Measurements from ENCODE around the gene VPS26A.

VPS26A gene

DNA sequence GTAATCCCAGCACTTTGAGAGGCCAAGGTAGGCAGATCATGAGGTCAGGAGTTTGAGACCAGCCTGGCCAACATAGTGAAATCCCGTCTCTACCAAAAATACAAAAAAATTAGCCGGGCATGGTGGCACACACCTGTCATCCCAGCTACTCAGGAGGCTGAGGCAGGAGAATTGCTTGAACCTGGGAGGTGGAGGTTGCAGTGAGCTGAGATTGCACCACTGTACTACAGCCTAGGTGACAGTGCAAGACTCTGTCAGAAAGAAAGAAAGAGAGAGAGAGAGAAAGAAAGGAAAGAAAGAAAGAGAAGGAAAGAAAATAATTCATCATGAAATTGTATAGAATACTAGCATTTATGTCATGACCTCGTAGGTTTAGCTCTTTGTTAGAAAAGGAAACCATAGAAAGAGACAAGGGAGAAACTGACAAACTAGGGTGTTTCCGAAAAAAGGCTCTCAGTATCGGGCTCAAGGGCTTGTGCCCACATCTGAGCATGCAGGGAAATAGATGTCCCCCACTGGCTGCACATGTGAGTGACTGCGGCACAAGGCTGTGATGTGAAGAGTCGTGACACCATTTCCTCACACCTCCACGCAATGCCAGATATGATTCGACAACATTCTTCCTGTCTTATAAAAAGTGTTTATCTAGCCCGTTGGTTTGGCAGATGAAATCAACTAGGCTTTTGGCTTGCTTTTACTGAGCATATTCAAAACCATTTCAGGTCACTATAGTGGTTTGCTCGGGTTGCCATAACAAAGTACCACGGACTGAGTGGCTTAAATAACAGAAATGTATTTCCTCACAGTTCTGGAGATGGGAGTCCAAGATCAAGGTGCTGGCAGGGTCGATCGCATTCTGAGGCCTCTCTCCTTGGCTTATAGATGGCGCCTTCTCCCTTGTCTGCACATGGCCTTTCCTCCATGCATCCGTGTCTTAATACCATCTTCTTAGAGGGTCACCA is 34.1 kb upstream of the VPS26A start:
- H3K27me3 ChIP-seq (replicated peaks; ENCODE audit: control insufficient read depth, insufficient read depth, low read length, poor library complexity, severe bottlenecking) = no peaks in the 10 kb centered on the region
- no peaks in the 10 kb centered on the region for H3K9me3 ChIP-seq (ENCODE audit: control insufficient read depth, low read length)
- peak overlapping the region; percentile 69 for H3K4me3 ChIP-seq (ENCODE audit: insufficient read depth, low read depth, low read length, poor library complexity, severe bottlenecking)
- DNase-seq = peak; percentile 74 to 83 (median 75)
- peaks cover 32% of the 10 kb centered on the region for H3K4me1 ChIP-seq (ENCODE audit: control insufficient read depth, insufficient read depth, low read length, poor library complexity, severe bottlenecking)
- H3K27ac ChIP-seq (ENCODE audit: insufficient read depth, low read length, poor library complexity, severe bottlenecking) = peak overlapping the region; percentile 98
- no peaks in the 10 kb centered on the region for H3K36me3 ChIP-seq (ENCODE audit: control insufficient read depth, insufficient read depth, low read length)

DNA sequence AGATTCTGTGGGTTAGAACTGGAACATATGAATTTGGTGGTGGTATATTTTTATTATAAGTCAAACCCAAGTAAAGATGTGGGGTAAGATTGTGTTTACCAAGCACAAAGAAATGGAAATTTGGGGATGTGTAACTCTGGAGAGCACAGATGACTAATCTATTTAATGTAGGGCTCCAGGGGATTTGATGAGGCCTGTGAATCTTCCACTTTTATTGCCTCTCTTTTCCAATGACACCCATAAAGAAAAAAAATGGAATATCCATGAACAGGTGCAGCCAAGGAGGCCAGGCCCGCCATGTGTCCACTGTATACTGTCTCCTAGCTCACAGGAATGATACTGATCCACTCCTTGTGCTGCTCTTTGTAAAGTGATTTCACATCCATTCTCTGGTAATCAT is 33.3 kb upstream of the VPS26A start:
- no peaks in the 10 kb centered on the region for H3K36me3 ChIP-seq (ENCODE audit: control insufficient read depth, insufficient read depth, low read length)
- no peaks in the 10 kb centered on the region for H3K9me3 ChIP-seq (ENCODE audit: control insufficient read depth, low read length)
- peak overlapping the region; percentile 98 for H3K27ac ChIP-seq (ENCODE audit: insufficient read depth, low read length, poor library complexity, severe bottlenecking)
- peak overlapping the region; percentile 31 for H3K4me3 ChIP-seq (ENCODE audit: insufficient read depth, low read depth, low read length, poor library complexity, severe bottlenecking)
- no peak for DNase-seq
- H3K27me3 ChIP-seq (replicated peaks; ENCODE audit: control insufficient read depth, insufficient read depth, low read length, poor library complexity, severe bottlenecking) = no peaks in the 10 kb centered on the region
- H3K4me1 ChIP-seq (ENCODE audit: control insufficient read depth, insufficient read depth, low read length, poor library complexity, severe bottlenecking) = peaks cover 32% of the 10 kb centered on the region

DNA sequence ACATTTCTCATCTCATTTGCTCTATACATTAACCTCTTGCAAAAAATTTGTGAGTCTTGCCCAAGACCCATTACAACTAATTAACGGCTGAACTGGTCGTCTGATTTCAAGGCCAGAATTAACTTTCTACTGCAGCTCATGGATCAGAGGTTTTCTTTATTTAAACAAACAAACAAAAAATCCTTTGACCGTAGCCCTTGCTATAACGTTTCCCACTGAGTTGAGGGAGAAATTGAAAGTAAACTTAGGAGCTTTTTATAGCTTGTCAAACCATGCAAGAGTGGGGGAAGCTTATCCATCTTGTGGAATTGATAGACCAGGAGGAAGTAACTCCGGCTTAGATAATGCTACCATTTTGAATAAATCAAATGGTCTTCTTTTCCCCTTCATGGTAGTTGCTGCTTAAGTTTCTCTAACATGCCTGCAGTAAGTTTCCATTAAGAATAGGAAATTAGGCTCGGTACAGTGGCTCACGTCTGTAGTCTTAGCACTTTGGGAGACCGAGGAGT is 32.8 kb upstream of the VPS26A start:
- H3K36me3 ChIP-seq (ENCODE audit: control insufficient read depth, insufficient read depth, low read length) = no peaks in the 10 kb centered on the region
- no peaks in the 10 kb centered on the region for H3K9me3 ChIP-seq (ENCODE audit: control insufficient read depth, low read length)
- peak overlapping the region; percentile 31 for H3K4me3 ChIP-seq (ENCODE audit: insufficient read depth, low read depth, low read length, poor library complexity, severe bottlenecking)
- H3K27me3 ChIP-seq (replicated peaks; ENCODE audit: control insufficient read depth, insufficient read depth, low read length, poor library complexity, severe bottlenecking) = no peaks in the 10 kb centered on the region
- peak overlapping the region; percentile 98 for H3K27ac ChIP-seq (ENCODE audit: insufficient read depth, low read length, poor library complexity, severe bottlenecking)
- peaks cover 27% of the 10 kb centered on the region for H3K4me1 ChIP-seq (ENCODE audit: control insufficient read depth, insufficient read depth, low read length, poor library complexity, severe bottlenecking)
- no peak for DNase-seq

DNA sequence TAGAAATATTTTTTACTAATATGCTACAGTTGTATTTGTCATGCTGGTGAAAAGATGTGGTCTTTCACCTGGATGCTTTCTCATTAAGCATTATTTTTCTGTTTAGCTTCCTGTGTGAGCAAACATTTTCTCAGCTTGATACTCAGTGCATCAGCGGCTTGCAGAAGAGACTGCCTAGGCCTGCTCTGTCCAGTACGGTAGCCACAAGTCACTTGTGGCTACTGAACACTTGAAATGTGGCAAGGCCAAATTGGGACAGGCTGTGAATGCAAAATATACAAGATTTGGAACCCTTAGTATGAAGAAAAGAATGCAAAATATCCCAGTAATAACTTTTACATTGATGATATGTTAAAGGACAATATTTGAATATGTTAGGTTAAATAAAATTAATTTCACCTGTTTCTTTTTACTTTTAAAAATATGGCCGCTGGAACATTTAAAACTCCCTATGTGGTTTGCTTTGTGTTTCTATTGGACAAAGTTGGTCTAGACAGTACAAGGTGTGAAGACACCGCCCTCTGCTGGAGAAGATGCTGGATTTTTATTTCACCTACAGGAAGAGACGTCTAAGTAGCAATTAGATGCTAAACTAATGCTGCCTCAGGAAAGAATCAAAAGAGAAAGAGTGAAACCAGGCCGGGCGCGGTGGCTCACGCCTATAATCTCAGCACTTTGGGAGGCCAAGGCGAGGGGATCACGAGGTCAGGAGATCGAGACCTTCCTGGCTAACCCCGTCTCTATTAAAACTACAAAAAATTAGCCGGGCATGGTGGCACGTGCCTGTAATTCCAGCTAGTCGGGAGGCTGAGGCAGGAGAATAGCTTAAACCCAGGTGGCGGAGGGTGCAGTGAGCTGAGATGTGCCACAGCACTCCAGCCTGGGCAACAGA is 30.8 kb upstream of the VPS26A start:
- H3K4me1 ChIP-seq (ENCODE audit: control insufficient read depth, insufficient read depth, low read length, poor library complexity, severe bottlenecking) = peaks cover 25% of the 10 kb centered on the region
- H3K4me3 ChIP-seq (ENCODE audit: insufficient read depth, low read depth, low read length, poor library complexity, severe bottlenecking) = no peak overlapping the region
- H3K27me3 ChIP-seq (replicated peaks; ENCODE audit: control insufficient read depth, insufficient read depth, low read length, poor library complexity, severe bottlenecking) = no peaks in the 10 kb centered on the region
- peaks cover 11% of the 10 kb centered on the region for H3K36me3 ChIP-seq (ENCODE audit: control insufficient read depth, insufficient read depth, low read length)
- H3K9me3 ChIP-seq (ENCODE audit: control insufficient read depth, low read length) = no peaks in the 10 kb centered on the region
- DNase-seq = peak; percentile 60 to 82 (median 68)
- peak overlapping the region; percentile 28 for H3K27ac ChIP-seq (ENCODE audit: insufficient read depth, low read length, poor library complexity, severe bottlenecking)

DNA sequence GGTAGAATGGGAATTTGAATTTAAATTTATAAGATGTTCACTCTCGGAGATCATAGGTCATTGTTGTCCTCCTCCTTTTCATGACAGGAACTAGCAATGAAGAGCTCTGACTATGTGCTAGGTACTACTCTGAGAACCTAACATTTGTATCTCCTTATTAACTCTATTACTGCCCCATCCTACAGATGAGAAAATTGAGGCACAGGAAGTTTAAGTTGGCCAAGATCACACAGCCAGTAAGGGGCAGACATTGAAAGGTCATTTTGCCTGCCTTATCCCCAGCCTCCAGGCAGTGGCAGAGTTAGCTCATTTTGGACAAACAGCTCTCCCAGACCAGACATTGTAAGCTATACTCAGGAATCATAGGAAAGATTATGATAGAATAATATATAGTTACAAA is 30.0 kb upstream of the VPS26A start:
- Histone ChIP-seq H3K9me3 (ENCODE audit: control insufficient read depth, low read length) (no peaks in the 10 kb centered on the region), H3K4me3 (ENCODE audit: insufficient read depth, low read depth, low read length, poor library complexity, severe bottlenecking) (no peak overlapping the region), H3K27me3 (replicated peaks; ENCODE audit: control insufficient read depth, insufficient read depth, low read length, poor library complexity, severe bottlenecking) (no peaks in the 10 kb centered on the region), H3K4me1 (ENCODE audit: control insufficient read depth, insufficient read depth, low read length, poor library complexity, severe bottlenecking) (peaks cover 25% of the 10 kb centered on the region), H3K36me3 (ENCODE audit: control insufficient read depth, insufficient read depth, low read length) (peaks cover 18% of the 10 kb centered on the region), H3K27ac (ENCODE audit: insufficient read depth, low read length, poor library complexity, severe bottlenecking) (no peak overlapping the region)
- DNase-seq = no peak

DNA sequence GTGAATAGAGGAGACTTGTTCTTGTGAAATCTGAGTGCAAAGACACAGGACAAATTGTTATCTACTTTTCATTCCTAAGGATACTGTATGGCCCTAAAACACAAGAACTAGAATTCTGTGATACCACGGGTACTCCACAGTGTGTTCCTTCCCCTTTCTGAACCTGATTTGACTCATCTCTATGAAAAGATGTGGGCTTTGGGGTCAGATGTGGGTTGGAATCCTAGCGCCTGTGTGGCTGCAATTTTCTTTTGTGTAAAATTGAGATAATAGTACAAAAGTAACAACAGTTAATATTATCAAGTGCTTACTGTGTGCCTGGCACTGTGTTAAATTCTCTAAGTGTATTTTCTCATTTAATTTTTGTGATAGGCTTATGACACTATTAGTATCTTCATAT is 27.9 kb upstream of the VPS26A start:
- DNase-seq = no peak
- H3K36me3 ChIP-seq (ENCODE audit: control insufficient read depth, insufficient read depth, low read length) = peaks cover 28% of the 10 kb centered on the region
- no peaks in the 10 kb centered on the region for H3K27me3 ChIP-seq (replicated peaks; ENCODE audit: control insufficient read depth, insufficient read depth, low read length, poor library complexity, severe bottlenecking)
- H3K4me3 ChIP-seq (ENCODE audit: insufficient read depth, low read depth, low read length, poor library complexity, severe bottlenecking) = no peak overlapping the region
- H3K27ac ChIP-seq (ENCODE audit: insufficient read depth, low read length, poor library complexity, severe bottlenecking) = no peak overlapping the region
- H3K9me3 ChIP-seq (ENCODE audit: control insufficient read depth, low read length) = no peaks in the 10 kb centered on the region
- H3K4me1 ChIP-seq (ENCODE audit: control insufficient read depth, insufficient read depth, low read length, poor library complexity, severe bottlenecking) = peaks cover 10% of the 10 kb centered on the region

DNA sequence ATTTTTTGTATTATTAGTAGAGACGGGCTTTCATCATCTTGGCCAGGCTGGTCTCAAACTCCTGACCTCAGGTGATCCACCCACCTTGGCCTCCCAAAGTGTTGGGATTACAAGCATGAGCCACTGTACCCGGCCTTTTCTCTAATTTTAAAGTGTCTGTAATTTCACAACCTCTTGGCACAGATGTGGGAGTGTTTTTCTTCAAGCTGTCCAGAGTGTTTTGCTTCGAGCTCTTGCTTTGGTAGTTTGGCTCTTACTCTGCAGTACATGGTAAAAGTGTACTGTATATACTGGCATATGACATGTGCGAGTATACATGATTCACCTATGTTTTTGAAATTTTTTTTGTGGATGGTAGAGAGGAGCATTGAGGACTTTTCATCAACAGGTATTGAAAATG is 26.2 kb upstream of the VPS26A start:
- Histone ChIP-seq H3K4me3 (ENCODE audit: insufficient read depth, low read depth, low read length, poor library complexity, severe bottlenecking) (no peak overlapping the region), H3K27me3 (replicated peaks; ENCODE audit: control insufficient read depth, insufficient read depth, low read length, poor library complexity, severe bottlenecking) (no peaks in the 10 kb centered on the region), H3K27ac (ENCODE audit: insufficient read depth, low read length, poor library complexity, severe bottlenecking) (no peak overlapping the region), H3K4me1 (ENCODE audit: control insufficient read depth, insufficient read depth, low read length, poor library complexity, severe bottlenecking) (peaks cover 3% of the 10 kb centered on the region), H3K36me3 (ENCODE audit: control insufficient read depth, insufficient read depth, low read length) (peaks cover 41% of the 10 kb centered on the region), H3K9me3 (ENCODE audit: control insufficient read depth, low read length) (no peaks in the 10 kb centered on the region)
- no peak for DNase-seq

DNA sequence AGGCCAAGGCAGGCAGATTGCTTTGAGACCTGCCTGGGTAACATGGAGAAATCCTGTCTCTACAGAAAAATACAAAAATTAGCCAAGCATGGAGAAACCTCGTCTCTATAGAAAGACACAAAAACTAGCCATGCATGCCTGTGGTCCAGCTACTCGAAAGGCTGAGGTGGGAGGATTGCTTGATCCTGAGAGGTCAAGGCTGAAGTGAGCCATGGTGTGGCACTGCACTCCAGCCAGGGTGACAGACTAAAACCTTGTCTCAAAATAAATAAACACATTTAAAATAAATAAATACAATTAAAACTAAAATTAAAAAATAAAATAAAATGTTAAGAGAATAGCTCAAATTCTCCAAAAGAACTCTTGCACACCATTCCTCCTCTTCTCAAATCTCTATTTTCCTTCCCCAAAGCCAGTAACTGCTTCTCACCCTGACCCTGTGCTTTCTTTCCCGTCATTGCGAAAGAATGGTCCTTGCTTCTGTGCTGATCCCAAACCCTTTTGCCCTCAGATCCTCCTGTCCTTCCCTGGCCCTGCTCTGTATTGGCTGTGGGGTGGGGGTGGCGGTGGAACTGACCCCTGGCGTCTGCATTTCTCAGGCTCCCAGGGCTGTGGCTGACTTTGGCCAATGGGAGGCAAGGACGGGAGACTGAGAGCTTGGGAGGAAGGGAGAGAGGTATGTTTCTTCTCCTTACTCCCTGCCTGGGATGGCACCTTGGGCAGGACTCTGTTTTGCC is 23.7 kb upstream of the VPS26A start:
- Histone ChIP-seq H3K4me1 (ENCODE audit: control insufficient read depth, insufficient read depth, low read length, poor library complexity, severe bottlenecking) (peaks cover 3% of the 10 kb centered on the region), H3K36me3 (ENCODE audit: control insufficient read depth, insufficient read depth, low read length) (peaks cover 59% of the 10 kb centered on the region), H3K27me3 (replicated peaks; ENCODE audit: control insufficient read depth, insufficient read depth, low read length, poor library complexity, severe bottlenecking) (no peaks in the 10 kb centered on the region), H3K4me3 (ENCODE audit: insufficient read depth, low read depth, low read length, poor library complexity, severe bottlenecking) (no peak overlapping the region), H3K9me3 (ENCODE audit: control insufficient read depth, low read length) (no peaks in the 10 kb centered on the region), H3K27ac (ENCODE audit: insufficient read depth, low read length, poor library complexity, severe bottlenecking) (no peak overlapping the region)
- DNase-seq = no peak

DNA sequence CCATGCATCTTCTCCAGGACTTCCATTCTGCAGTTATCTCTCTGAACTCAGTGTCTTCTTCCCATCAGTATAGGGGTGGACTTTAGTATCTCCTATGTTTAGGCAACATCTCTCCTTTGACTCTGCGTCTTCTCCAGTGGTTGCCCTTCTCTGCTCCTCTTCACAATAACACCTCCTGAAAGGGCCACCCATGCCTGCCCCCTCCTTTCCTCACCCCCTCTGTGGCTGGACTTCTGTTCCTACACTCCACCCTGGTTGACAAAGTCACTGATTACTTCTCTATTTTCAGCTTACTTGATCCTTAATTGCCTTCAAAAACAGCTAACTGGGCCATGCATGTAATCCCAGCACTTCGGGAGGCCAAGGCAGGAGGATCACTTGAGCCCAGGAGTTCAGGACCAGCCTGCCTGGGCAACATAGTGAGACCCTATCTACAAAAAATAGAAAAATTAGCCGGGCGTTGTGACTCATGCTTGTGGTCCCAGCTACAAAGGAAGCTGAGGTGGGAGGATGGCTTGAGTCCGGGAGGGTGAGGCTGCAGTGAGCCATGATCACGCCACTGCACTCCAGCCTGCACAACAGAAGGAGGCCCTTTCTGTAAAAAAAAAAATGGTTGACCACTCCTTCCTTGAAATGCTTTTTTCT is 22.4 kb upstream of the VPS26A start:
- no peak overlapping the region for H3K27ac ChIP-seq (ENCODE audit: insufficient read depth, low read length, poor library complexity, severe bottlenecking)
- peaks cover 3% of the 10 kb centered on the region for H3K4me1 ChIP-seq (ENCODE audit: control insufficient read depth, insufficient read depth, low read length, poor library complexity, severe bottlenecking)
- DNase-seq = no peak
- H3K4me3 ChIP-seq (ENCODE audit: insufficient read depth, low read depth, low read length, poor library complexity, severe bottlenecking) = no peak overlapping the region
- H3K9me3 ChIP-seq (ENCODE audit: control insufficient read depth, low read length) = no peaks in the 10 kb centered on the region
- peaks cover 62% of the 10 kb centered on the region for H3K36me3 ChIP-seq (ENCODE audit: control insufficient read depth, insufficient read depth, low read length)
- H3K27me3 ChIP-seq (replicated peaks; ENCODE audit: control insufficient read depth, insufficient read depth, low read length, poor library complexity, severe bottlenecking) = no peaks in the 10 kb centered on the region

Measured in effector memory CD4-positive, alpha-beta T cell (primary cell).